Brain pericyte (primary cell): ENCODE data around the gene CMKLR1.

ENCODE experiments used
- DNase-seq: peaks from one replicate; pipeline ENCODE4 v3.0.0-alpha.2; 2012; ENCODE audit warnings: low read depth, low spot score

CMKLR1 gene

GRCh38 chr12:108335349-108336119 lies 3.6 kb downstream of the CMKLR1 start:
- no peak for DNase-seq

- no peak for DNase-seq
Observed at GRCh38 chr12:108333898-108334699, 5.0 kb downstream of the CMKLR1 start.

GRCh38 chr12:108332791-108333382 lies 6.2 kb downstream of the CMKLR1 start:
- DNase-seq: no peak

GRCh38 chr12:108328420-108328819 lies 10.7 kb downstream of the CMKLR1 start:
- DNase-seq: no peak

GRCh38 chr12:108327621-108328344 lies 11.3 kb downstream of the CMKLR1 start:
- DNase-seq: no peak

- no peak for DNase-seq
Observed at GRCh38 chr12:108326254-108326750, 12.8 kb downstream of the CMKLR1 start.

GRCh38 chr12:108325549-108325948 lies 13.6 kb downstream of the CMKLR1 start:
- no peak for DNase-seq

- no peak for DNase-seq
Observed at GRCh38 chr12:108325018-108325358, 14.1 kb downstream of the CMKLR1 start.

- no peak for DNase-seq
Observed at GRCh38 chr12:108324351-108325017, 14.6 kb downstream of the CMKLR1 start.

GRCh38 chr12:108323581-108323980 lies 15.5 kb downstream of the CMKLR1 start:
- DNase-seq: no peak

GRCh38 chr12:108322998-108323397 lies 16.1 kb downstream of the CMKLR1 start:
- DNase-seq: no peak

GRCh38 chr12:108321688-108322087 lies 17.4 kb downstream of the CMKLR1 start:
- no peak for DNase-seq

- no peak for DNase-seq
Observed at GRCh38 chr12:108320507-108321293, 18.4 kb downstream of the CMKLR1 start.

- DNase-seq: no peak
Observed at GRCh38 chr12:108319277-108320234, 19.6 kb downstream of the CMKLR1 start.

GRCh38 chr12:108318472-108319275 lies 20.4 kb downstream of the CMKLR1 start:
- DNase-seq: no peak

GRCh38 chr12:108317308-108318234 lies 21.5 kb downstream of the CMKLR1 start:
- DNase-seq: no peak
